ENCODE results near the gene MAN2B2. TPM values are rescaled to one million over a fixed set of nuclear protein-coding genes. Genes with fewer than 3 reads are reported as not detected.

Gene MAN2B2
- total RNA-seq, 1 experiment from 2014 or later = 5.9 TPM

GRCh38 chr4:6546091-6546490, 28.9 kb upstream of the MAN2B2 start:
- Histone ChIP-seq H4K5ac (ENCODE audit: insufficient read length, low read depth, low read length) (no peak overlapping the region), H2BK20ac (ENCODE audit: low read depth, low read length, poor library complexity, severe bottlenecking) (no peak overlapping the region), H2BK15ac (ENCODE audit: low read depth, low read length) (no peak overlapping the region), H2BK120ac (ENCODE audit: low read depth, low read length, poor library complexity, severe bottlenecking) (no peak overlapping the region), H3K27me3 (ENCODE audit: insufficient read depth, low read length) (0 out of 2 replicates have a peak, but pooled peaks cover 1% of the 10 kb centered on the region), H2AK5ac (ENCODE audit: insufficient read length, low read length) (no peak overlapping the region), H3K4ac (ENCODE audit: low read depth, low read length) (no peak overlapping the region), H2AFZ (ENCODE audit: low read length) (no peak overlapping the region), H3K9ac (ENCODE audit: extremely low read depth, insufficient read length, low read length) (no peak overlapping the region), H3K23ac (ENCODE audit: insufficient read length, low read depth, low read length) (no peak overlapping the region), H3K27ac (ENCODE audit: insufficient read length, low read depth, low read length) (no peak overlapping the region), H3K18ac (ENCODE audit: insufficient read length, low read depth, low read length) (no peak overlapping the region), H3K9me3 (ENCODE audit: control insufficient read depth, low read depth, low read length) (no peaks in the 10 kb centered on the region), H3T11ph (ENCODE audit: low read length) (no peak overlapping the region), H3K4me2 (ENCODE audit: insufficient read depth, insufficient read length, low read length) (no peak overlapping the region), H4K8ac (replicated peaks; ENCODE audit: insufficient read length, low read depth, low read length) (no peak overlapping the region), H2BK12ac (ENCODE audit: insufficient read length, low read depth, low read length) (no peak overlapping the region), H2BK5ac (ENCODE audit: insufficient read length, low read length) (no peak overlapping the region), H4K91ac (ENCODE audit: insufficient read length, low read depth, low read length) (no peak overlapping the region), H3K4me1 (ENCODE audit: insufficient read depth, low read length) (no peaks in the 10 kb centered on the region), H3K56ac (ENCODE audit: insufficient read length, low read depth, low read length) (no peak overlapping the region), H3K14ac (ENCODE audit: insufficient read depth, low read length) (no peak overlapping the region), H4K20me1 (ENCODE audit: control insufficient read depth, insufficient read depth, insufficient read length) (no peaks in the 10 kb centered on the region), H3K23me2 (ENCODE audit: insufficient read length, low read depth, low read length, poor library complexity, severe bottlenecking) (no peaks in the 10 kb centered on the region), H3K79me2 (ENCODE audit: insufficient read depth, low read length) (no peaks in the 10 kb centered on the region), H3K79me1 (ENCODE audit: insufficient read depth, low read depth, low read length, poor library complexity, severe bottlenecking) (no peaks in the 10 kb centered on the region)
- H3K4me3 Mint-ChIP-seq = no peak overlapping the region; a peak in 1 of 5 replicates
- no peak overlapping the region for H3K27ac Mint-ChIP-seq
- no CpG with 5 or more reads among the region's 4 CpGs for WGBS (ENCODE audit: extremely low coverage, insufficient read length, low lambda C conversion rate)
- DNase-seq = no peak
- peaks cover 58% of the 10 kb centered on the region for H3K27me3 Mint-ChIP-seq (ENCODE audit: low read depth)
- TF ChIP-seq CTCF (conservative IDR thresholded peaks at IDR 0.05) = no peak
- H3K36me3 Mint-ChIP-seq (ENCODE audit: insufficient read depth in 1 of 3, low read depth in 3 of 3) = no peaks in the 10 kb centered on the region
- H3K9me3 Mint-ChIP-seq = no peaks in the 10 kb centered on the region; a peak in 2 of 5 replicates
- H3K4me1 Mint-ChIP-seq = peaks cover 0 to 2% of the 10 kb centered on the region in 2 experiments; a peak in 2 of 4 replicates

Data from H9 (cell line).